OCI-LY7 (cell line): ENCODE measurements around the gene LGR6. TPM values are rescaled to one million over a fixed set of nuclear protein-coding genes. Genes with fewer than 3 reads are reported as not detected.

Source experiments
- BruUV-seq: library from RNA; stranded (reverse); fragments of 400-500 nt; replicated peaks from 2 replicates; lab custom pipeline; 2021; lab: Mats Ljungman, UMichigan
- CTCF ChIA-PET: fragments of 300-600 bp; sonication (Branson Sonifier 250); formaldehyde crosslinking; loops from one replicate; lab custom pipeline; 2022; ENCODE audit warnings: antibody characterized with exemption; ENCODE audit not compliant: unreplicated experiment; lab: Charles Lee
- POLR2A ChIA-PET: fragments of 300-600 bp; sonication (Branson Sonifier 250); formaldehyde crosslinking; loops from one replicate; lab custom pipeline; 2022; ENCODE audit warnings: antibody characterized with exemption; lab: Charles Lee
- DNase-seq: peaks from one replicate; pipeline ENCODE4 v3.0.0-alpha.2; 2015; ENCODE audit warnings: low spot score
- H2AFZ ChIP-seq: fragments of 200-600 bp; sonication (generic), shearing (Covaris generic); 2 replicates; pipeline ENCODE4 v1.6.1; 2014; ENCODE audit warnings: mild to moderate bottlenecking, antibody characterized with exemption, low read length, moderate library complexity
- H3K27ac ChIP-seq: fragments of 200-600 bp; sonication (generic); 2 replicates; pipeline ENCODE4 v1.5.1; 2014; ENCODE audit warnings: mixed run types, low read depth, mild to moderate bottlenecking, moderate library complexity, low read length, inconsistent platforms; ENCODE audit not compliant: poor library complexity, severe bottlenecking
- H3K36me3 ChIP-seq: fragments of 200-600 bp; sonication (generic); 2 replicates; pipeline ENCODE4 v1.6.1; 2014; ENCODE audit warnings: mild to moderate bottlenecking, antibody characterized with exemption, low read length, moderate library complexity, mixed read lengths; ENCODE audit not compliant: insufficient read depth
- H3K4me1 ChIP-seq: fragments of 200-600 bp; sonication (generic); 2 replicates; pipeline ENCODE4 v1.5.1; 2014; ENCODE audit warnings: mild to moderate bottlenecking, low read length; ENCODE audit not compliant: insufficient read depth, poor library complexity, severe bottlenecking
- H3K4me2 ChIP-seq: fragments of 200-600 bp; sonication (generic); 2 replicates; pipeline ENCODE4 v1.6.1; 2014; ENCODE audit warnings: mild to moderate bottlenecking, low read length
- H3K4me3 ChIP-seq: fragments of 200-600 bp; sonication (generic); 2 replicates; pipeline ENCODE4 v1.5.1; 2014; ENCODE audit warnings: mild to moderate bottlenecking, low read depth, low read length; ENCODE audit not compliant: poor library complexity, severe bottlenecking
- H3K79me2 ChIP-seq: fragments of 200-600 bp; sonication (generic); 2 replicates; pipeline ENCODE4 v1.6.1; 2016; ENCODE audit warnings: low read depth, mild to moderate bottlenecking, low read length, moderate library complexity, mixed read lengths; ENCODE audit not compliant: insufficient read depth
- H3K9me2 ChIP-seq: fragments of 200-600 bp; sonication (generic); 2 replicates; pipeline ENCODE4 v1.6.1; 2016; ENCODE audit warnings: mild to moderate bottlenecking, low read length, mixed read lengths; ENCODE audit not compliant: insufficient read depth
- H3K9me3 ChIP-seq: fragments of 200-600 bp; sonication (generic); 2 replicates; pipeline ENCODE4 v1.6.1; 2014; ENCODE audit warnings: mild to moderate bottlenecking, mixed run types, low read length, mixed read lengths
- H4K20me1 ChIP-seq: fragments of 200-600 bp; sonication (generic); 2 replicates; pipeline ENCODE4 v1.6.1; 2014; ENCODE audit warnings: mild to moderate bottlenecking, antibody characterized with exemption, low read length, moderate library complexity, mixed read lengths; ENCODE audit not compliant: insufficient read depth
- EZH2phosphoT487 ChIP-seq: fragments of 200-600 bp; sonication (generic); IDR thresholded peaks from 2 replicates; pipeline ENCODE4 v1.6.1; 2018; ENCODE audit warnings: low read depth, borderline replicate concordance, mild to moderate bottlenecking, mixed run types, antibody characterized with exemption, low read length, moderate library complexity, mixed read lengths
- intact Hi-C: fragments of 100-400 bp; cut with micrococcal nuclease; formaldehyde crosslinking; loops from one replicate; pipeline ENCODE4 v1.10.0; 2022; ENCODE audit not compliant: unreplicated experiment
- total RNA-seq, 2 experiments: library from RNA; depleted of rRNA in 1 of 2; stranded (reverse); fragments of >200 nt in 1 of 2; shearing (Covaris generic) in 1 of 2; gene quantifications; 2 replicates each; pipeline ENCODE4 v1.2.3, GENCODE V29; 2014 to 2022
- TF ChIP-seq, protein P1 (sequence below): fragments of 200-600 bp; sonication (generic); conservative IDR thresholded peaks from 2 replicates; pipeline ENCODE4 v1.5.1; 2014; ENCODE audit warnings: mild to moderate bottlenecking, antibody characterized with exemption, low read length, moderate library complexity, mixed read lengths

The LGR6 gene
- total RNA-seq, 2 experiments from 2014 or later = not detected

DNA sequence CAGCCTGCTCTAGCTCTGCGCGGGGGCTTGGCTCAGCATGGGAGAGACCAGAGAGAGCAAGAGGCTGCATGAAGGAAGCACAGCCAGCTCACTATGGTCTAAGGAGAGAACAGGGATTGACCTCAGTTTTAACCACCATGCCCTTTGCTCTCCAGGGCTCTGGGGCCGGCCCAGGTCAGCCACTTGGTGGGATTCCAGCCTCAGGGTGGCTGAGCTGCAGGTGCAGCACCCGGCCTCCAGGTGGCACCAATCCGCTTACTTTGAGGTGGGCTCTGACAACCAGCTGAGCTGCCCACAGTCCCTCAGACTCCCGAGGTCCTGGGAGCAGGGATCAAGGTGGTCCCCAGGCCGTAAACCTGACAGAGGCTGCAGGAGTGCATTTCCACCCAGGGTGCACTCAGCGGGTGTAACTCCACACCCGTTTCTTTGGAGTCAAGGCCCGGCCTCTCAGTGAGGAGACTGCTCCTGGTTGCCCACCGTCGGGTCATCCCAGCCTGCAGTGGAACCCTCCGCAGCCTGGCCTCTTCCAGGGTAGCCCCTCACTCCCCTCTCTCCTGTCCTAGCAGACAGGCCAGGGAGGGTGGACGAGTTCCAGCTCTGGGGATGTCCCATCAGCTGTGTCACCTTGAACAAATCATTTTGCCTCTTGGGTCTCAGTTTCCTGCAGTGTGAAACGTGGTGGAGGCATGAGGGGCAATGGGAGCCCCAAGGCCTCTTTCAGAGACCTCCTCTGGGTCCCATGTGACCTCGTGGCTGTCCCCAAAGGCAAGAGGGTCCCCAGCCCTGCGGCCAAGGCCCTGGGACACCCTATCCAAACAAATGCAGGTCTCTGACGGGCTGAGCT is 607 bp upstream of the LGR6 start:
- TF ChIP-seq, protein P1, sequence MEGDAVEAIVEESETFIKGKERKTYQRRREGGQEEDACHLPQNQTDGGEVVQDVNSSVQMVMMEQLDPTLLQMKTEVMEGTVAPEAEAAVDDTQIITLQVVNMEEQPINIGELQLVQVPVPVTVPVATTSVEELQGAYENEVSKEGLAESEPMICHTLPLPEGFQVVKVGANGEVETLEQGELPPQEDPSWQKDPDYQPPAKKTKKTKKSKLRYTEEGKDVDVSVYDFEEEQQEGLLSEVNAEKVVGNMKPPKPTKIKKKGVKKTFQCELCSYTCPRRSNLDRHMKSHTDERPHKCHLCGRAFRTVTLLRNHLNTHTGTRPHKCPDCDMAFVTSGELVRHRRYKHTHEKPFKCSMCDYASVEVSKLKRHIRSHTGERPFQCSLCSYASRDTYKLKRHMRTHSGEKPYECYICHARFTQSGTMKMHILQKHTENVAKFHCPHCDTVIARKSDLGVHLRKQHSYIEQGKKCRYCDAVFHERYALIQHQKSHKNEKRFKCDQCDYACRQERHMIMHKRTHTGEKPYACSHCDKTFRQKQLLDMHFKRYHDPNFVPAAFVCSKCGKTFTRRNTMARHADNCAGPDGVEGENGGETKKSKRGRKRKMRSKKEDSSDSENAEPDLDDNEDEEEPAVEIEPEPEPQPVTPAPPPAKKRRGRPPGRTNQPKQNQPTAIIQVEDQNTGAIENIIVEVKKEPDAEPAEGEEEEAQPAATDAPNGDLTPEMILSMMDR = peak; percentile 89
- TF ChIP-seq EZH2phosphoT487 = no peak
- DNase-seq = peak; percentile 65
- no peaks in the 10 kb centered on the region for H3K79me2 ChIP-seq
- peaks cover 11% of the 10 kb centered on the region for H3K4me1 ChIP-seq
- H3K36me3 ChIP-seq = no peaks in the 10 kb centered on the region
- H3K9me2 ChIP-seq = no peaks in the 10 kb centered on the region
- no peak overlapping the region for H2AFZ ChIP-seq
- H3K4me2 ChIP-seq = no peak overlapping the region
- no peak overlapping the region for H3K4me3 ChIP-seq
- no peak overlapping the region for H3K27ac ChIP-seq
- H4K20me1 ChIP-seq = no peaks in the 10 kb centered on the region
- CTCF ChIA-PET = interaction anchor here (0.5 to 0.9 kb wide), 3 partner anchors 8 to 56 kb away, joined by 3 read pairs; no protein-coding TSS in a partner anchor
- POLR2A ChIA-PET = interaction anchor here (0.5 to 0.9 kb wide), 2 partner anchors 39 to 61 kb away, joined by 3 to 6 read pairs; no protein-coding TSS in a partner anchor
- intact Hi-C loops = loop anchor here (1.0 kb wide), 1 partner anchor 122 kb away; no protein-coding TSS in a partner anchor
- no TSS peak for BruUV-seq
- H3K9me3 ChIP-seq = no peaks in the 10 kb centered on the region

GRCh38 chr1:202194328-202194648 is 689 bp downstream of the LGR6 start:
- intact Hi-C loops = no loop called here
- no peaks in the 10 kb centered on the region for H3K36me3 ChIP-seq
- no peaks in the 10 kb centered on the region for H3K79me2 ChIP-seq
- peaks cover 11% of the 10 kb centered on the region for H3K4me1 ChIP-seq
- no peaks in the 10 kb centered on the region for H3K9me2 ChIP-seq
- TF ChIP-seq, protein P1 = no peak
- TF ChIP-seq EZH2phosphoT487 = no peak
- ChIA-PET CTCF (no interaction called here), POLR2A (no interaction called here)
- BruUV-seq = no TSS peak
- H3K4me2 ChIP-seq = no peak overlapping the region
- no peaks in the 10 kb centered on the region for H4K20me1 ChIP-seq
- no peak for DNase-seq
- H3K4me3 ChIP-seq = no peak overlapping the region
- H3K9me3 ChIP-seq = no peaks in the 10 kb centered on the region
- H3K27ac ChIP-seq = no peak overlapping the region
- no peak overlapping the region for H2AFZ ChIP-seq
